H1 (cell line): Measurements from ENCODE around the gene RNF168. TPM values are rescaled to one million over a fixed set of nuclear protein-coding genes. Genes with fewer than 3 reads are reported as not detected.

ENCODE experiments used
- CBX8 ChIP-seq: fragments of 300-800, 300-1000 bp; sonication (generic); IDR thresholded peaks from 2 replicates; pipeline ENCODE4 v1.7.1; 2016; ENCODE audit warnings: low read depth, low read length, borderline replicate concordance
- GABPA ChIP-seq: IDR thresholded peaks from 2 replicates; pipeline ENCODE4 v1.6.1; 2011; ENCODE audit warnings: mild to moderate bottlenecking, low read length, moderate library complexity, borderline replicate concordance; ENCODE audit not compliant: insufficient read depth
- RBBP5 ChIP-seq: IDR thresholded peaks from 2 replicates; pipeline ENCODE4 v1.7.1; 2012; ENCODE audit warnings: low read depth, mild to moderate bottlenecking, inconsistent platforms, low read length, moderate library complexity, borderline replicate concordance
- SP1 ChIP-seq: IDR thresholded peaks from 2 replicates; pipeline ENCODE4 v1.6.1; 2011; ENCODE audit warnings: low read depth, low read length
- polyA plus RNA-seq, 7 experiments: library from polyadenylated mRNA; depleted of rRNA in 3 of 7; stranded (reverse) in 5 of 7; unstranded in 2 of 7; fragments of >200 nt in 5 of 7; fragments of 200-250 nt in 2 of 7; gene quantifications; 1 replicate in 5 of 7; 2 replicates in 1 of 7; 4 replicates in 1 of 7; pipeline versions ENCODE4 v1.2.1 to v1.2.3, GENCODE V29; 2011 to 2013; ENCODE audit warnings: missing spikeins in 2 of 7, mixed read lengths in 2 of 7
- total RNA-seq: library from RNA; stranded (reverse); fragmentation: NEBNext Ultra II Directional; extraction: Animal tissue kit (Norgen Biotek cat#: 25700); gene quantifications from 2 replicates; pipeline ENCODE4 v1.2.1, GENCODE V29; 2021

Gene RNF168
- total and polyA plus RNA-seq, 2 of the 8 experiments (the other 6 are each of a cell fraction or from before 2014, with no cell fraction given) = 6.3 to 63.5 TPM

DNA sequence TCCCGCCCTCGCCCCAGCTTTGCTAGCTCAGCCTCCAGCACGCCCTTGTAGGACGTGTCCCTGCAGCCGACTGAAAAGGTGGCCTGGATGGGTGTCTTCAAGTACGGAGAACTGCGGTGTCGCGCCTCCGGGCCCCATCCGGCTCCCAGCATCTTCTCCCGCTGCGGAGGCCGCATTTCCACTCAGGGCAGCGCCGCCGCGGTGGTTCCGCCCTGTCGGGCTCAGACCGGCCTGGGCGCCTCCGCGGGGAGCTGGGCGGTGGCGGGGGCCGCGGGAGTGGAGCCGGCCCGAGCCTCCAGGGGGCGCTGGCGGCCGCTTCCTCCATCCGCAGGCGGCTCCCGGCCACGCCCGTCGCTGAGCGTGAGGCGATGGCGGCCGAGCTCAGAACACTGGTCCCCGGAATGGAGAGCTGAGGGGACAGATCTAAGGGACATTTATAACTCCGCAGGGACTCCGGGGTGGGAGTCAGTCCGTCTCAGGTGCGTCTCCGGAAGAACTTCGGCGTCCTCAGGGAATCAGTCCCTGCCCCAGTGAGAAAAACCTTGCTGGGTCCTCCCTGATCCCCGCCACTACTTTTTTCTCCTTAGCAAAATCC lies 25.2 kb upstream of the RNF168 start (continued):
- TF ChIP-seq GABPA (0 out of 2 replicates have a peak, but pooled peaks have one; percentile 39), SP1 (no peak), CBX8 (no peak), RBBP5 (peak; percentile 47; the same call in 1 of the 2 replicates)
